Loucy (cell line): ENCODE data around the gene UBQLN3.

ENCODE experiments used
- EZH2phosphoT487 ChIP-seq: fragments of 200-600 bp; IDR thresholded peaks from 2 replicates; pipeline ENCODE4 v1.6.1; 2018; ENCODE audit warnings: antibody characterized with exemption, mild to moderate bottlenecking, moderate library complexity, borderline replicate concordance
- TF ChIP-seq, protein P1 (sequence below): fragments of 200-600 bp; sonication (generic); conservative IDR thresholded peaks from 2 replicates; pipeline ENCODE4 v1.5.1; 2014; ENCODE audit warnings: mild to moderate bottlenecking, antibody characterized with exemption, low read length

DNA sequence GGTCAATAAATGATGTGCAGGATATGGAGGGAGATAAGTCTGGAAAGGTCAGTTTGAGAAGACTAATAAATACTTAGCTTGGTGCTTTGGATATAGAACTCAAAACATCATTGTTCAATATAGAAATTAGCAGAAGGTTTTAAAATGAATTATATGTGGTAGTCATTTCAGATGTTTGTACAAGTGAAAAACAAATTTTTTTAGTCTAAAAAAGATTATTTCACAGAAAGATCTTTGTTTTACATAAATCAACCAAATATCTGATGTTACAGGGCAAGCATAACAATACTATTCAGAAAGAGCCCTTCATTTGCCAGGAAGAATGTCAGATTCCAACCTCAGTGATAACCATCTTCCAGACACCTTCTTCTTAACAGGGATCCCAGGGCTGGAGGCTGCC, 21.4 kb downstream of the UBQLN3 start, which contains the start of gene OR52D1:
- TF ChIP-seq, protein P1, sequence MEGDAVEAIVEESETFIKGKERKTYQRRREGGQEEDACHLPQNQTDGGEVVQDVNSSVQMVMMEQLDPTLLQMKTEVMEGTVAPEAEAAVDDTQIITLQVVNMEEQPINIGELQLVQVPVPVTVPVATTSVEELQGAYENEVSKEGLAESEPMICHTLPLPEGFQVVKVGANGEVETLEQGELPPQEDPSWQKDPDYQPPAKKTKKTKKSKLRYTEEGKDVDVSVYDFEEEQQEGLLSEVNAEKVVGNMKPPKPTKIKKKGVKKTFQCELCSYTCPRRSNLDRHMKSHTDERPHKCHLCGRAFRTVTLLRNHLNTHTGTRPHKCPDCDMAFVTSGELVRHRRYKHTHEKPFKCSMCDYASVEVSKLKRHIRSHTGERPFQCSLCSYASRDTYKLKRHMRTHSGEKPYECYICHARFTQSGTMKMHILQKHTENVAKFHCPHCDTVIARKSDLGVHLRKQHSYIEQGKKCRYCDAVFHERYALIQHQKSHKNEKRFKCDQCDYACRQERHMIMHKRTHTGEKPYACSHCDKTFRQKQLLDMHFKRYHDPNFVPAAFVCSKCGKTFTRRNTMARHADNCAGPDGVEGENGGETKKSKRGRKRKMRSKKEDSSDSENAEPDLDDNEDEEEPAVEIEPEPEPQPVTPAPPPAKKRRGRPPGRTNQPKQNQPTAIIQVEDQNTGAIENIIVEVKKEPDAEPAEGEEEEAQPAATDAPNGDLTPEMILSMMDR: no peak
- TF ChIP-seq EZH2phosphoT487: no peak
